ENCODE data around the gene ARHGAP6.
"Not testable (repeated sequence)": the region's sequence is repeated elsewhere in the genome, so short reads cannot be mapped to it uniquely, and the experiment has no call there.

ARHGAP6 gene

DNA sequence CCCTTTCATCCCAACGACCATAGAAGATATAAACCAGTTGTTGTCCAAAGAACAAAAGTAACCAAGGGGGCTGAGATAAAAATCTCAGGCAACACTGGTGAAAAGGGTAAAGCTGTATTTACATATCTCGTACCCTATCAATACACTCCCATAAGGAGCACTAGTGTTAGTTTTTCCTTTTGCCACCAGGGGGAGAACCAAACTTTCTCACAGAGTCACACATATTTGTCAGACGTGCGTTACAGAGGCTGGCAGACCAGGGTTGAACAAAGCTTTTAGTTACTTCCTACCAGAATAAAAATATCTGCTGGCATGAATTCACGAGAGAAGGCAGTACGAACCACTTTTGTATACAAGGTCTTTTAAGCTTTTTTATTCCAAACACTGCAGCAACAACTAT, 284.3 kb downstream of the ARHGAP6 start:
- DNase-seq, result no peak

DNA sequence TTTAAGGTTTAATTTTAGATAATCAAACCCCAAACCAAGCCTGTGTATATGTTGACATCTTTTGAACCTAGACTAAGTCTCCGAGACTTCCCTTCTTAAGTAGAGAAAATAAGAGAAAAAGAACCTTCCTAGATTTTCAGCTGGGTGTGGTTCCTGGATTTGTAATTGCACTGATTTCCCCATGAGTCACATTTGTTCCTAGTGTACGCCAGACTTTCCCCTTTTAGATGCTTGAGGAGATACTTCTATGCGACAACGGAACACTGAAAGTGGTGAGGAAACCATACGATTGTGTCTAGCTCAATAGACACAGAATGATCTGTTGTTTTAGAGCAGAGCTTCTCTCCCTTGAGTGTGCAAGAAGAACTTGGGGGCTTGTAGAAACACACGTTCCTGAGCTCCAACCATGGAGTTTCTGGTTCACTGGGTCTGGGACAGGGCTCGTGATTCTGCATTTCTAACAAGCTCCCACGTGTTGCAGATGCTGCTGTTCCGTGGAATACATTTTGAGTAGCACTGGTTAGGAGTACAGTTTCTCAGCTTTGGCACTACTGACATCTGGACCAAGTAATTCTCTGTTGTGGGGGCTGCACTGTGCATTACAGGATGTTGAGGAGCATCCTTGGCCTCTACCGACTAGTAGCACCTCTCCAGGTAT, 285.4 kb downstream of the ARHGAP6 start:
- DNase-seq, result no peak

DNA sequence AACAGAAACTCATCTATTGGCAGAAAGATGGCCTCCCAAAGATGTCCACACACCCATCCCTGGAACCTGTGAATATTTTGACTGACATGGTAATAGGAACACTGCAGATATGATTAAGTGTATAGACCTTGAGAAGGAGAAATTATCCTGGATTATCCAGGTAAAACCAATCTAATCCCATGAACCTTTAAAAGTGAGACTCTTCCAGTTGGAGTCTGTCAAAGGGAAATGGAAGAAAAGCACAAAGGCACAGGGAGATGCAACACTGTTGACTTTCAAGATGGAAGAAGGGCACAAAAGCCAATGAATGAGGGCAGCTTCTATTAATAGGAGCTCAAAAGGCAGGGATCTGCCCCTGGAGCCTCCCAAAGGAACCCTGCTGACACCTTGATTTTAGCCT, 289.6 kb downstream of the ARHGAP6 start:
- DNase-seq, result no peak

DNA sequence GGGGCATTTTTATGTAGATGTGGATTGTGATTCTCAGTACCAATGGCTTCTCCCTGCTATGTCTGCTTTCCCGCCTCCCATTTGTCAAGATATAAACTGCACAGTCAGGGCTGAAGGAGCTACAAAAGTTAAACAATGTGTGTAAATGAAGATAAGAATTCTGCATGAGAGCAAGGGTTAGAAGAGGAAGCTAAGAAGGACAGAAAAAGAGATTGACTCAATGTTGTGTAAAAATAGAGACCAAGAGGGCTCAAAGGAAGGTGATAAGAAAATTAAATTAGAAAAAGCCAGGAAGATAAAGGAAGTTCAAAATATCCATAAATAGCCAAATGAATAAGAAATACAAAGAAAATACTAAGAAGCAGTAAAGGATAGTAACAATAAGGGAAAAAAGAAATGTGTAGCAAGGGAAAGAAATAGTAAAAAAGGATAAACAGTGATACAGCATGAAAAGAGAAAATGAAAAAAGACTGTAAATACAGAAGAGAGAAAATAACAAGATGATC, 290.1 kb downstream of the ARHGAP6 start:
- no peak for DNase-seq

DNA sequence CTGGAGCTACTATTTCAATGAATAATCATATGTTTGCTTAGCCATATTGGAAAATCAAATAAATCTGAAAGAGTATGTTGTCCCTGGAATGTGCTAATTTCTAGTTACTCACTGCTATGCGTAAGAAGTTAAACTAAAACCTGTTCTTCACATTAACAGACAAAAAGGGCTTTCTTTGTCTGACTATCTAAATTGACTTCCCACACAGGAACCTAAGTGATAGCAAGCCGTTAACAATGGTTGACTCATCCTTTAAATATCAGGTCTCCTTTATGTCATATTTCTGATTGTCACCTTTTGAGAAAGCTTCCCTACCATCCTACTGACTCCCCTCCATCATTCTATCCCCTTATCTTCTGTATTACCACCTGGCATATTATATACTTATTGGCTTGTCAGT, 291.1 kb downstream of the ARHGAP6 start:
- no peak for DNase-seq

DNA sequence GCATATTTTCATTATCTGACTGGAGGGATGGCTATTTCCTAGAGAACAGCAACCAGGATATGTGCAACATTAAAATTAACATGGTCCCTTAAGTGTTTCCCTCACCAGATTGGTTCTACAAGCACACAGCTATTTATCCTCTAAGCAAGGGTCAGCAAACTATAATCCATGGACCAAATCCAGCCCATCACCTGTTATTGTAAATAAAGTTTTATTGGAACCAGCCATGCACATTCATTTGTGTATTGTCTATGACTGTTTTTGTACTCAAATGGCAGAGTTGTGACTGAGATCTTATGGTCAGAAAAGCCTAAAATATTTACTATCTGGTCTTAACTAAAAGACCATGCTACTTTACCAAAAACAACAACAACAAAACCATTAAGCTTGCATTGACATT, 294.6 kb downstream of the ARHGAP6 start:
- no peak for DNase-seq

DNA sequence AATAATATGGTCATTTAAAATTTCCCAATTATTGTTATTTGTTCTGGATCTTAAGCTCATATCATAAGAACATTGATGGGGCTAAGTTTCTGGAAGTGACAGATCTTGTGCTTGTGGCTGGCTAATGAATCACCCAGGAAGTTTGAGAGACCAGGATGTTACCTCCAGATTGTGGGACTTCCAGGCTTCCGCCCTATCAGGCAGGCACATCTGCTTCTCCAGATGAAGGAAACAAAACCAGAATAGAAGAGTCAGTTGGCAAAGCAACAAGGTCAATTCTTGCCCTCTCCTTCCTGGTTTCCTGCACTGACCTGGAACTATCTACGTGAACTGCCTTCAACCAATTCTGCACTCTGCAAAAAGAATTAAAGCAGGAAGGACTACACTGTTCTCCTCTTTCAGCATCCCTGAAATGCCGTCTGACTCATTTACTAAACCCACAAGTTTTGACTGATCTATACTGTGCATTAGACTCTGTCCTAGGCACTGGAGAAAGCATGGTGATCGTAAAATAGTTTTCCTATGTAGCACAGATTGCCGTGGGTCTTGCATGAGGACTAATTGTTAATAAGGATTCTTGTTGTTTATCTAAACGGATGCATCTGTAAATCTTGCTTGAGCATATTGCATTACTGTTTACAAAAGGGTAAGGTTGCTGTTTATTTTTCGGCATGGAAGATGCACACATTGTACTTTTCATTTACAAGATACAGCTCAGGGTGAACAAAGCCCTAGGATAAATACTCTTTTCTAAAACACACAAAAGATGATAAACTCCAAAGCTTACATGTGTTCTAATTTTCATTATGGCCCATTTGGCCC, 297.9 kb downstream of the ARHGAP6 start:
- no peak for DNase-seq

DNA sequence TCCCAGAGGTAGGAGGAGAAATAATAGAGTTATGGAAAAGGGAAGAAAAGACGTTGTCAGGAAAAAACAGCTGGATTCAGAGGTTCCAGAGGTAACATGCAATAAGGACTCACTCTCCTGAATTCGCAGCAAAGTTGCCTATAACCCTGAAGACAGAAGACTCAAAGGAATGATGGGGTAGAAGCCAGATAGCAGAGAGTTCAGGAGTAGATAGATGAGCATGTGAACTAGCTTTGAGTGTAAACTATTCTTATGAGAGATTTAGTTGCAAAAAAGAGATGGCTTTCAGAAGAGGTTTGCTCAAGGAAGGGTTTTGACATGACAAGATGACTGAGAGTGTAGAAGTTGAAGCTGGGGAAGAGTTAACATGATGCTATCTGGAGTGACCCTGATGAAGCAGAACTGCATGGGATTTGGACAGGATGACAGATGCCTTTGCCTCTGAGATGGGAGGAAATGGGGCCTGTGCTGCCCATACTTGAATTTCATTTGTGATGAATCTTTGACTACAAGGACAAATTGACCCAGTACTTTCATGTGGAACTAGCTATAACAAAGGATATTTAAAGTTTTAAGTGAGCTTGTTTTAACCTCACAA, 298.6 kb downstream of the ARHGAP6 start:
- no peak for DNase-seq

DNA sequence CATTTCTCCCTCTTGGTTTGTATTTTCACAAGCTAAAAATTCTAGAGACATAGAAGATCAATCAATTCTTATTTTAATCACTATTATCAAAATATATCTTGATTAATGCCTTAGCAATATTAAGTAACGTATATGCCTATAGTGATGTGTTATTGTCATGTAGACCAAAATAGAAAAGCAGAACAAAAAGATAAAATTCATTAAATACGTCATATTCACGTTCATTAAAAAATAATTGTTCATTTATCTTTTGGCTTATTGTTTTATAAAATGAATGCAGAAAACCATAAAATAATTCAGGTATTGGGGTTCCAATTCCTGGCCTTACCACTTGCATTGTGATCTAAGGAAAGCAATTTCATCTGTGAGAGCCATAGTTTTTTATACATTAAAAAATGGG, 300.3 kb downstream of the ARHGAP6 start:
- DNase-seq, result no peak

DNA sequence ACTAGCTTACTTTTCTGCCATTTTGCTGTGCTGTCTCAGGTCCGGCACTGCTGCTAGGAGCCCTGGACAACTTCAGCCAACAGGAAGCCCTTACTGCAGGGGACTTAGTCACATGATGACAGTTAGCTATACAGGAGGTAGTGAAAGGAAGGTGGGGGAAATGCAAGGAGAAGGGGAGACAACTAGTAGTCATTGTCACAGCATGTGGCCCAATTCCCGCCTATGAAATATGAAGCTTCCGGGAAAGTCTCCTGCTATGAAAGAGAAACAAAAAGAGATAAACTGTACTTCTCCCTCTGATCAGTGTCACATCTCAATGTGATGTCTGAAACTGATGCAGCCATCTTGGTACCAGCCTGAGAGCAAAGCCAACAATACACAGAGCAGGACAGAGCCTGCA, 300.9 kb downstream of the ARHGAP6 start:
- no peak for DNase-seq

DNA sequence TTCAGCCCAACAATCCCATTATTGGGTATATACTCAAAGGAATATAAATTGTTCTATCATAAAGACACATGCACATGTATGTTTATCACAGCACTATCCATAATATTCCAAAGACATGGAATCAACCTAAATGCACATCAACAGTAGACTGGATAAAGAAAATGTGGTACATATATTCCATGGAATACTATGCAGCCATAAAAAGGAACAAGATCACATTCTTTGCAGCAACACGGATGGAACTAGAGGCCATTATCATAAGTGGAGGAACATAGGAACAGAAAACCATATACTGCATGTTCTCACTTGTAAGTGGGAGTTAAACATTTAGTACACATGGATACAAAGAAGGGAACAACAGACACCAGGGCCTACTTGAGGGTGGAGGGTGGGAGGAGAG, 301.9 kb downstream of the ARHGAP6 start:
- not testable (repeated sequence) for DNase-seq

DNA sequence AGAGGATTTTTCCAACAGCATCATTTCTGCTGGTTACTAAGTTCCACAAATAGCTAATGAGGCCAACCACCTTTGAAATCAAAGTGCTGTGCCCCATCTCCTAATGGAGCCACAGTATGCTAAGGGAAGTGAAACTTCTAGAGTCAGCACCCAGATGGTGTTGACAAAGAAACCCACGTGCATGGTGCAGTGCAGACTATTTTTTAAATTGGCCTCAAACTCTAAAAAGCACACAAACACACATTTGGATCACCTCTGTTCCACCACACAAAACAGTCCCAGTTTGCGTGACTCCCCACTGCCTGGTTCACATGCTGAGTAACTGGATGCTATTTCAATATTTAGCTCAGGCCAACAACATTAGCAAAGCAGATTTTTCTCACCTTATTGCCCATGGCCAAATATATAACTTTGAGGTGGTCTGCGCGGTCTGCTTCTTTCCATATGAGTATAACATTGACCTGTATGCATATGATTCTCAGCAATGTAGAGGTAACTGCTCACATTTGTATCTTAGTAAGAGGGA, 302.6 kb downstream of the ARHGAP6 start:
- DNase-seq, result no peak

DNA sequence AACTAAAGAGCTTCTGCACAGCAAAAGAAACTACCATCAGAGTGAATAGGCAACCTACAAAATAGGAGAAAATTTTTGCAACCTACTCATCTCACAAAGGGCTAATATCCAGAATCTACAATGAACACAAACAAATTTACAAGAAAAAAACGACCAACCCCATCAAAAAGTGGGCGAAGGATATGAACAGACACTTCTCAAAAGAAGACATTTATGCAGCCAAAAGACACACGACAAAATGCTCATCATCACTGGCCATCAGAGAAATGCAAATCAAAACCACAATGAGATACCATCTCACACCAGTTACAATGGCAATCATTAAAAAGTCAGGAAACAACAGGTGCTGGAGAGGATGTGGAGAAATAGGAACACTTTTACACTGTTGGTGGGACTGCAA, 304.1 kb downstream of the ARHGAP6 start:
- DNase-seq, result not testable (repeated sequence)

DNA sequence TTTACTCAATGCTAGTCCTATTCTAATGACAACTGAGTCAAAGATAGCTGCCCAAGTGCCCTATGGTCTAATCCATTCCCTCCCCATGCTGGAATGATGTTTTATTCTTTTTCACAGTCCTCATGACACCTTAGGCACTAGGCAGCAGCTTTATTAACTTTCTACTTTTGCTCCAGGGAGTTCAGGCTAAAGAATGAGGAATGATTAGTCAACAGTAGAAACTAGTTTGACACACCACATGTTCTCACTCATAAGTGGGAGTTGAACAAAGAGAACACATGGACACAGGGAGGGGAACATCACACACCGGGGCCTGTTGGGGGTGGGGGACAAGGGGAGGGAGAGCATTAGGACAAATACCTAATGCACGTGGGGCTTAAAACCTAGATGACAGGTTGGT, 309.8 kb downstream of the ARHGAP6 start:
- not testable (repeated sequence) for DNase-seq

DNA sequence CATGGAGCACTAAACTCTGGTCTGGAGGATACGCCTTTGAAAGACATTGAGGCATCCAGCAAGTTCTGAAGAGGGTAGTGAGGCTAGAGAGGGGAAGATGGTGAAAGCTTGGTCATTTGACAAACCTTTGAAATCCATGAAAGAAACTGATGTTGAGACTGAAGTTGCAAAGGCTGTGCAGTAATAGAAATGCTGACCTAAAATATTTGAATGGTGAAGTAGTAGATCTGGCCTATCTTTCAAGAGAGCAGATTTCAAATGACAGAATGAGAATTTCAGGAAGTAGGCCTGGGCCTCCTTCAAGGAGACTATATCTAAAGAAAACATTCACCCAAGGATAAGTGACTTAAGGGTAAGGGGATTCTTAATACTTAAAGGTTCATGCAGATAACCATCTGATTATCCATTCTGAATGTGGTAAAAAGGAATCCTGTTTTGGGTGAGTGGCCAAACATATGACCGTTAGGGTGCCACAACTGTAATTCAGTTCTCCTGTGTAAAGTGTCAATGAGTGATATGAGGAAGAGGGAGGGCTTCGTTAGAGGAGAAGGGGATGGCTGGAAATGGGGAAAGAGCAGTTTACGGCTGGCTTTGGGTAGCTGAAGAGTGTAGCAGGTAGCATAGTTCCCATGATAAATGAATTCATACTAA, 310.3 kb downstream of the ARHGAP6 start:
- DNase-seq, result no peak

DNA sequence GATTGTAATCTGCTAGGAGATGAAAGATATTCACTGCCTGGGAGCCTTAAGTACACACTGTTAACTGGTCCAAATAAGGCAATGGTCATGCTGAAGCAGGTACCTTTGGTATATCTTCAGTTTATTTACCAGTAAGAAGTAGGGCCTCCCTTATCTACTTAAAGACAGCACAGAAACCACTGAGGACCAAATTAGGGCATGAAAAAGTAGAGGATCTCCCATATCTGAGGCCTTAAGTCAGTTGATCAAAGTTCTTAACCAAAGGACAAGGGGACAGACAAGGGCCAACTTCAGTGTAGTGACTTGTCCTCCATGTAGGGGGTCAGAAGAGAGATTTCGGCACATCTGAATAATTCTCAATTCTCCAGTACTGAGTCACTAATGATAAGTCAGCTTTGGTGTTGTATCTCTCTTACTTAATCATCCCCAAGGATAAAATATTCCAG, 313.4 kb downstream of the ARHGAP6 start:
- DNase-seq, result no peak

DNA sequence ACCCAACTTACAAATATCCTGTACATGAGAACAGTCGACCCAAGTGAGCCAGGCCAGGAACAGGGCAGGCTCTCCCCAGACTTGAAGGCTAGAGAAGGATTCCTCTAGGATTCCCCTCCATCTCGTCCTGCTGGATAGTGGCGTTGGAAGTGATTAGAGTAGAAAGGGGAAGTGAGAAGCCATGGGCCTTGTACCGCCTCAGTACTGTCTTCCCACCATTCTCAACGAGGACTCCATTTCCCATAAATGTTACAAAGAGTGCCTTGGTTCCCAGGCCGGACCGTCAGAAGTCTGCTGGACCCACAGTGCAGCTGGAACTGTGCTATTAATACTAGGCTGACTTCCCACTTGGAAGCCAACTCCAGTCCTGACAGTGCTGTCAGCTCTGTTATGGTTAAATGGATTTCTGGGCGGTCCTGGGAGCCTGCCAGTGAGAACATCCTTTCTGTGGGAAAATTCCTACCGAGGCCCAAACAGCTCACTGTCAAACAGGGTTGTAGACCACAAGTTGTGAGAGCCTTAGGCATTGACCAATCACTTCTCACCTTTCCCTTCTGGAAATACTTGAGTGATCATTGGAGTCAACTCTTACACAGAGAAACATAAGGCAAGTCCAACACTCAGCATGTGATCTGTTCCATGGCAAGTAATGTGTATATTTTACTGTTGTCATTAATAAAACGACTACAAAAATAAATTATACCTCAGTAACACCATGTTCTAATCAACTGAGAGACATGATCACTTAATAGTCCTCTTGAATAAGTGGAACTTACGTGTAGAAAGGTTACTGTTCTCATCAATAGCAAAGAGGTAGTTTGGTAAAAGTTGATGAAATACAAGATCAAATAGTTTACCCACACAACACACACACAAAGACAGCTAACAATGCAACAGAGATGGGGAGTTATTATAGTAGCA, 314.1 kb downstream of the ARHGAP6 start:
- DNase-seq, result no peak

DNA sequence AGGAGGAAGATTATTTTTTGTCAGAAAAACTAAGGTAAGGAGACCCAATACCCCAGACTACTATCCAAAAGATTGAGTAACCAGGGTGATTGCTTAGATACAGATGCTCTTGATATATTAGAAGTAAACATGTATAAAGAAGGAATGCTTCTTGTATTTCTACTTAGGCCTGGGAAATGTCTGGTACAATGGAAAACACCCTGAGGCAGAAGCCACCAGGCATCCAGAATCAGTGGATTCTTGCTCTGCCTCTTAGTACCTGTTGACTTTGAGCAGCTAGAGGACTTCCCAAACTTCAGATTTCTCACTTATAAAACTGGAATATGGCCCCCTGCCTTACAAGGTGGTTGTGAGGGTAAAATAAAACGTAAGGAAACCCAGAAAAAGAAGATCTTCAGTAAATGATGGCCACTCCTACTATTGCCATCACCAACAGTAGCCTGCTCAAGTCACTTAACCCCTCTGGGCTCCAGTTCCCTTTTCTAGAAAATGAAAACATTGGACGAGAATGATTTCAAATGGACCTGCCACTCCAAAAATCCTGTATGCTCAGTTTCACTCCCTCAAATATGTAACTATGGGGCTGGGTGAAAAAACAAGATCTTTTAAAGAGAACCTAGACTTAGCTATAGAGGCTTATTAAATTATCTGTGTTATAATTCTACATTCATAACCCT, 315.9 kb downstream of the ARHGAP6 start:
- no peak for DNase-seq

DNA sequence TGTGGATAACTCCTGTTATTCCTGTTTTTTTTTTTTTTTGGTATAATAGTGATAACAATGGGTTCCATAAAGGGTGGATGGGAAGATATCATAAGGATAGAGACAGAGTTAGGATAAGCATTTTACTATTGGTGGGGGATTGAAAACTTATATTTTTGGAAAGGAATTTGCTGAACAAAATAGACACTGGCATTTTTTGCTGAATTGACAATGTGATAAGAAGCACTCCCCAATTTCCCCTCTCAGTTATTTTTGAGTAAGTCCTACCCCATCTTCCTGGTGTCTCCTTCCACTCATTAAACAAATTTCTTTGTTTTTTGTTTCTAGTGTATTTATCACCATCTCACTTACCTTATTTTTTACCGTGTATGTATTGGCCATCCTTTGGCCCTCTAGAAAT, 316.7 kb downstream of the ARHGAP6 start:
- DNase-seq, result no peak

DNA sequence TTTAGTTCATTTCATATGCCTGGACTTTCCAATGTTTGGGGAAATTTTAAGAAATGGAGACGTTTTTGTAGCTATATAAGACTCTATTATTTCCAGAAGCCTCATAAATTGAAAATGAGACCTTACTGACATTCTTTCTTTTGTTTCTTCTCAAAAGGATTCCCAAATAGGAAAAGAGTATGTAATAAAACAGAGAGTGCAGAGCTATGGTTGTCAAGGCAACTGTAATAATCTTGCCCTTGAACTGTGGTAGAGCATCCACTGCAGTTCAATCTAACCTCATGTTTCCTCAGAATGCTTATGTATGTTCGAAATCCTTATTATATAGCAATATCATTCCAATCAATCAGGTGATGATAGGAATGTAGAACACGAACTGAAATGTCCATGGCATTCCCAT, 318.4 kb downstream of the ARHGAP6 start:
- no peak for DNase-seq

DNA sequence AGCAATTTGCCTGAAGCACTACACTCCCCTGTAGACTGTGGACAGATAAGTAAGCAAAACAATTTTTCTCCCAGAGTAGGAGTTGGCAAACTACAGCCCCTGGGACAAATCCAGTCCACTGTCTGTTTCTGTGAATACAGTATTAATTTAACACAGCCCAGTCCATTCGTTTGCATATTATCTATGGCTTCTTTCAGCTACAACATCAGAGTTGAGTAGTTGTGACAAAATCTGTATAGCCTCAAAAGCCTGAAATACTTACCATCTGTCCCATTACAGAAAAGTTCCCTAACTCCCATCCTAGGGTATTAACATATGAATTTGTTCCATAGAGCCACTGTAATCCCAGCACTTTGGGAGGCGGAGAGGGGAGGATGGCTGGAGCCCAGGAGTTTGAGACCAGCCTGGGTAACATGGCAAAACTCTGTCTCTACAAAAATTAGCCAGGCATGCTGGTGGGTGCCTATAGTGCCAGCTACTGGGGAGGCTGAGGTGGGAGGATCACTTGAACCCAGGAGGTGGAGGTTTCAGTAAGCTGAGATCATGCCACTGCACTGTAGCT, 319.5 kb downstream of the ARHGAP6 start:
- no peak for DNase-seq

All from activated CD8-positive, alpha-beta memory T cell treated with anti-CD3 and anti-CD28 coated beads for 24 hours (primary cell).